Peyer's patch (tissue), 4 donors: Measurements from ENCODE around the gene ARID1B. TPM values are rescaled to one million over a fixed set of nuclear protein-coding genes. Genes with fewer than 3 reads are reported as not detected.

Source experiments
- DNase-seq, 3 donors: peaks; one replicate each; pipeline ENCODE4 v3.0.0-alpha.2; 2017 to 2019
- H3K27ac ChIP-seq, 4 donors: fragments of 200-600 bp; sonication (generic); one replicate each; pipeline ENCODE4 v1.5.1; 2016 to 2019
- H3K27me3 ChIP-seq, 2 donors: fragments of 200-600 bp; sonication (generic); one replicate each; pipeline ENCODE4 v1.5.1; 2019
- H3K36me3 ChIP-seq, 3 donors: fragments of 200-600 bp; sonication (generic); one replicate each; pipeline ENCODE4 v1.5.1; 2016 to 2019
- H3K4me1 ChIP-seq, 4 donors: fragments of 200-600 bp; sonication (generic); one replicate each; pipeline ENCODE4 v1.5.1; 2016 to 2019
- H3K4me3 ChIP-seq, 4 donors: fragments of 200-600 bp; sonication (generic); 1 replicate in 3 of 4; 2 replicates in 1 of 4; pipeline ENCODE4 v1.5.1; 2016 to 2019; ENCODE audit warnings: mild to moderate bottlenecking in 1 of 4
- H3K9me3 ChIP-seq, 4 donors: fragments of 200-600 bp; sonication (generic); one replicate each; pipeline ENCODE4 v1.5.1; 2016 to 2019; ENCODE audit warnings: mild to moderate bottlenecking in 1 of 4
- CTCF ChIP-seq, 6 experiments: fragments of 450-650 bp in 4 of 6; fragments of 200-600 bp in 2 of 6; sonication (generic) in 1 of 6; IDR thresholded peaks; one replicate each; pipeline ENCODE4 v1.5.1; 2017 to 2019; ENCODE audit warnings: antibody characterized with exemption in 6 of 6, mild to moderate bottlenecking in 3 of 6, moderate library complexity in 1 of 6
- POLR2A ChIP-seq, 2 donors: fragments of 450-650 bp; IDR thresholded peaks; one replicate each; pipeline ENCODE4 v1.5.1; 2017; ENCODE audit warnings: antibody characterized with exemption in 2 of 2, mild to moderate bottlenecking in 2 of 2, moderate library complexity in 2 of 2
- total RNA-seq, 4 donors: library from RNA; depleted of rRNA; stranded (reverse); fragments of >200 nt; gene quantifications; one replicate each; pipeline ENCODE4 v1.1.0, GENCODE V29; 2016

The ARID1B gene
- total RNA-seq, 4 donors from 2014 or later, result 117 to 174 (median 149) TPM

DNA sequence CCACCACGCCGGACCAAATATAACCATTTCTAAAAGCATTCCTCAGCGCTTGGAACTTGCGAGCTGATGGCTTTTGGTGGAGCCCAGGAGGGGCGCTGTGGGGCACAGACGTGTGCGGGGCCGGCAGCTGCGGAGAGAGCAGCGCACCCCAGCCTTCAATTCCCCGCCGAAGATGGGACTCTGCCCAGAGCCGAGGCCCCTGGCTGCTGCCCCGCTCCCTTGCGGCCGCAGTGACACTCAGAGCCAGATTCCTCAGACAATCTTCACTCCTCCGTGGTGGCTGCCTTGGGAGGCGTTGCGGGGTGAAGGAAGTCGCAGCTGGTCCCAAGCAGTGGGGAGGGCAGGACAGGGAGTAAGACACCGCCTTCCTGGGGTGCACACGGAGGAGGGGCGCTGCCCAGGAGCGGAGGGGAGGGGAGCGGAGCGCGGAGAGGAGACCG, 458.4 kb downstream of the ARID1B start:
- peaks cover 0 to 29% (median 13%) of the 10 kb centered on the region in 4 donors for H3K4me1 ChIP-seq
- peak overlapping the region; percentile 16 to 58 (median 33) for H3K27ac ChIP-seq
- peak in 5 of 6 experiments; percentile 12 to 62 (median 59) for TF ChIP-seq CTCF (IDR thresholded peaks at IDR 0.05)
- no peak for TF ChIP-seq POLR2A (IDR thresholded peaks at IDR 0.05)
- no peaks in the 10 kb centered on the region for H3K9me3 ChIP-seq
- no peaks in the 10 kb centered on the region for H3K27me3 ChIP-seq
- DNase-seq, result peak; percentile 49 to 76 (median 74)
- no peaks in the 10 kb centered on the region for H3K36me3 ChIP-seq
- peak overlapping the region; percentile 45 to 65 (median 54) for H3K4me3 ChIP-seq

DNA sequence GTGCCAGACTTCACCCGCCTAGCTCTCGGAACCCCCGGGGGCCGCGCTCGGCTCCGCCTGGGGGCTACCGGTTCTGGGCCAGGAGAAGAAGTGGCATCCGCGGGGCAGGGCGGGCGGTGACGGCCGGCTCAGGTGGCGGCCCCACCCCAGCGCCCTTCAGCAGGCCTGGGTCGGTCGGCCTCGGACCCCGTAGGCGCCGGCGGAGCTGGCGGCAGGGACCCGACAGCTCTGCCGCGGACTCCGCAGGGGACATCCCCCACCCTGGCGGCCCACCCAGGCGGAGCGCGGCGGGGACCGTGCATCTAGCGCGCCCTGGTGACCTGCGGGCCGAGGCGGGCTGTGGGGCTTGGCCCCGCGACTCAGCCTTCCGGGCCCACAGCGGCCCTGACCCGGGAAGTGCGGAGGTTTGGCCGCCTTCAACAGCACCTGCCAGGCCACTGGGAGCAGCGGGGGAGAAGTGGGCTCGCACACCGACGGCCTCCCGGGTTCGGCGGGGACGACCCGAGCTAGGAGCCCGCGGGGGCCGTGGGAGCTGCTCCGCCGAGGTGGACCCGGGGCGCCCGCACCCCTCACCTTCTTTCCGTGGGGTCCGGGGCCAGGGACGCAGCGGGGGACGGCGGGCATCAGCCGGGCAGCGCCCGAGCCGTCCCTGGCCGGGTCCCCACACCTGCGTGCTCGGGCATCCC, 459.0 kb downstream of the ARID1B start:
- TF ChIP-seq CTCF (IDR thresholded peaks at IDR 0.05) (no peak), POLR2A (IDR thresholded peaks at IDR 0.05) (no peak)
- peaks cover 0 to 35% (median 13%) of the 10 kb centered on the region in 4 donors for H3K4me1 ChIP-seq
- no peaks in the 10 kb centered on the region for H3K9me3 ChIP-seq
- peak overlapping the region; percentile 45 to 65 (median 54) for H3K4me3 ChIP-seq
- no peaks in the 10 kb centered on the region for H3K27me3 ChIP-seq
- peak overlapping the region; percentile 16 to 58 (median 33) for H3K27ac ChIP-seq
- DNase-seq, result peak in 2 of 3 donors; percentile 55 to 64
- H3K36me3 ChIP-seq, result no peaks in the 10 kb centered on the region

DNA sequence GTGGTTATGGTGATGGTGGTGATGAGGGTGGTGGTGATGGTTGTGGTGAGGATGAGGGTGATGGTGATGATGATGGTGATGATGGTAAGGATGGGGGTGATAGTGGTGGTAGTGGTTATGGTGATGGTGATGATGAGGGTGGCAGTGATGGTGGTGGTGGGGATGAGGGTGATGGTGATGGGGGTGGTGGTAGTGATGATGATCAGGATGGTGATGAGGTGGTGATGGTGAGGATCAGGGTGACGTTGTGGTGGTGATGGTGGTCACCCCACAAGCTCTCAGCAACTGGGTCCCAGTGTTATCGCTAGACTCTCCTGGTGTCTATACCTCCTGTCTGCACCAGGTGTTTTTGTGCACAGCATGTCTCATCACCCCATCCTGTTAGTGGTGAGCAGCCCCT, 461.2 kb downstream of the ARID1B start:
- H3K36me3 ChIP-seq, result no peaks in the 10 kb centered on the region
- TF ChIP-seq POLR2A (IDR thresholded peaks at IDR 0.05), result no peak
- TF ChIP-seq CTCF (IDR thresholded peaks at IDR 0.05), result no peak
- no peak overlapping the region for H3K4me3 ChIP-seq
- no peak for DNase-seq
- no peaks in the 10 kb centered on the region for H3K9me3 ChIP-seq
- H3K27me3 ChIP-seq, result no peaks in the 10 kb centered on the region
- H3K4me1 ChIP-seq, result peaks cover 0 to 41% (median 13%) of the 10 kb centered on the region in 4 donors
- H3K27ac ChIP-seq, result no peak overlapping the region

DNA sequence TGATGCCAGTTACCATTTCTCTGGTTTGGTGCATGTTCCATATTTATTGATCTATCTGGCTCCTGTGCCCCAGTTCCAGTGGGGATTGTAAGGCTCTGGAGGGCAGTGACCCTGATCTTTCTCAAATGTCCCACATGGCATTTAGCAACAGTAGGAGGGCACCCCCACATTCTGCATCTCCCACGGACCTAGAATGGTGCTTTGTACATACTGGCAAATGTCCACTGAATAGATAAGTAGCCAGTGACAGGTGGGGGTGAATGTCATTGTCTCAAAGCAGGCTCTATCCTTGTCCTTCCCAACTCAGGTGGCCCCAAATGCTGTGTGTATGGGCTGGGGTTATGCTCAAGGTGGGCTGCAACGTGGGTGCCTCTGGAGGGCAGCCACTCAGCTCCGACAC, 462.0 kb downstream of the ARID1B start:
- H3K4me3 ChIP-seq, result no peak overlapping the region
- peaks cover 0 to 41% (median 13%) of the 10 kb centered on the region in 4 donors for H3K4me1 ChIP-seq
- no peak overlapping the region for H3K27ac ChIP-seq
- no peaks in the 10 kb centered on the region for H3K9me3 ChIP-seq
- TF ChIP-seq POLR2A (IDR thresholded peaks at IDR 0.05) (no peak), CTCF (IDR thresholded peaks at IDR 0.05) (no peak)
- no peaks in the 10 kb centered on the region for H3K27me3 ChIP-seq
- peak in 1 of 3 donors; percentile 21 for DNase-seq
- H3K36me3 ChIP-seq, result no peaks in the 10 kb centered on the region

DNA sequence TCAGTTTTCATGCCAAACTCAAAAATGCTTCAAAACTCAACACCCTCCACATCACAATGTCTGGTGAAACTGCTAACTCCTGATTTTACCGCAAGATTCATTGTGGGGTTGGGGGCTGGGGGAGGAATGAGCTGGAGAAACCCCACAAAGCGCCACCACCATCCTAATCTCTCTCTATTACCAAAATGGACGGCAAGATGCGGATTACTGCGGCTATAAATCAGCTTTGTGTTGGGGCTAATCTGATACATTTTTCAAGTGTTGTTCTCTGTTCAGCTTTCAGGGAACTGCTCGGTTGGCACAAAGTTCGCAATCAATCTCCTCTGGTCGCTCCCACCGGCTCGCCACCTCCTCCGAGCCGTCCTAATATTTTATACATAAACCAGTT, 462.5 kb downstream of the ARID1B start:
- TF ChIP-seq POLR2A (IDR thresholded peaks at IDR 0.05), result no peak
- no peak for TF ChIP-seq CTCF (IDR thresholded peaks at IDR 0.05)
- DNase-seq, result no peak
- peak overlapping the region in 3 of 4 donors; percentile 59 to 86 (median 75) for H3K27ac ChIP-seq
- H3K9me3 ChIP-seq, result no peaks in the 10 kb centered on the region
- H3K27me3 ChIP-seq, result no peaks in the 10 kb centered on the region
- peak overlapping the region in 1 of 4 donors; percentile 2 for H3K4me3 ChIP-seq
- peaks cover 0 to 41% (median 13%) of the 10 kb centered on the region in 4 donors for H3K4me1 ChIP-seq
- no peaks in the 10 kb centered on the region for H3K36me3 ChIP-seq
